Neuron (in vitro differentiated cells): ENCODE measurements around the gene ADRB2.

Experiments used
- H2AFZ ChIP-seq: one replicate; pipeline ENCODE4 v1.6.1; 2013; ENCODE audit warnings: low read depth, mild to moderate bottlenecking, inconsistent platforms, low read length, moderate library complexity
- H3K27me3 ChIP-seq: one replicate; pipeline ENCODE4 v1.6.1; 2013; ENCODE audit warnings: low read length; ENCODE audit not compliant: insufficient read depth
- H3K36me3 ChIP-seq: one replicate; pipeline ENCODE4 v1.6.1; 2013; ENCODE audit warnings: low read length; ENCODE audit not compliant: insufficient read depth
- H3K4me1 ChIP-seq: one replicate; pipeline ENCODE4 v1.6.1; 2013; ENCODE audit warnings: low read length; ENCODE audit not compliant: insufficient read depth
- H3K4me3 ChIP-seq: 2 replicates; pipeline ENCODE4 v1.5.1; 2013; ENCODE audit warnings: mild to moderate bottlenecking, low read length, moderate library complexity
- H3K9me3 ChIP-seq: one replicate; pipeline ENCODE4 v1.6.1; 2013; ENCODE audit warnings: low read length

The ADRB2 gene

DNA sequence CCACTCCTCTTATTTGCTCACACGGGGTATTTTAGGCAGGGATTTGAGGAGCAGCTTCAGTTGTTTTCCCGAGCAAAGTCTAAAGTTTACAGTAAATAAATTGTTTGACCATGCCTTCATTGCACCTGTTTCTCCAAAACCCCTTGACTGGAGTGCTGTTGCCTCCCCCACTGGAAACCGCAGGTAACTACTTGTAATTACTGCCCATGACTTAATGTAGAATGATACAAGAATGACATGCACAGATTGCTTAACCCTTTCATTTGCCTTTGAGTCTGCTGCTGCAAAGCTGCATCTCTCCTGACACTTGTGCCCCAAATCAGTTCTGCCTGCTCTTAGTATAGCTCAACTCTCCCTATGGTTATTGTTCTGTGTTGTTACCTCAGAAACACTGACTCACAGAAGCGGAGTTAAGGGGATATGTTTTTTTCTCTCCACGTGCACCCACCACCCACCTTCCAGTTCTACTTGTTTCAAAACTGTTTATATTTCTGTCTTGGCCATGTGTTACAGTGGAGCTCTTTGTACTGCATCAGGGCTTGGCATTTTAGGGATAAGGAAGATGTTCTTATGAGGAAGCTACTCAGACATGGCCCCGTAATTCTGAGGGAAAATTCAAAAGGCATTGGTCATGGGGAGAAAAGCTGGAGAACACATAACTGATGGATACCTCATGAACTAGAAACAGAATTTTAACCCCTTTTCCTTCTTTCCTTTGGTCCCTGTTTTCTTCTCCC, 2.3 kb downstream of the ADRB2 start:
- no peaks in the 10 kb centered on the region for H3K36me3 ChIP-seq
- no peak overlapping the region for H2AFZ ChIP-seq
- no peaks in the 10 kb centered on the region for H3K9me3 ChIP-seq
- no peak overlapping the region for H3K4me3 ChIP-seq
- peaks cover 2% of the 10 kb centered on the region for H3K4me1 ChIP-seq
- H3K27me3 ChIP-seq: peaks cover 18% of the 10 kb centered on the region

DNA sequence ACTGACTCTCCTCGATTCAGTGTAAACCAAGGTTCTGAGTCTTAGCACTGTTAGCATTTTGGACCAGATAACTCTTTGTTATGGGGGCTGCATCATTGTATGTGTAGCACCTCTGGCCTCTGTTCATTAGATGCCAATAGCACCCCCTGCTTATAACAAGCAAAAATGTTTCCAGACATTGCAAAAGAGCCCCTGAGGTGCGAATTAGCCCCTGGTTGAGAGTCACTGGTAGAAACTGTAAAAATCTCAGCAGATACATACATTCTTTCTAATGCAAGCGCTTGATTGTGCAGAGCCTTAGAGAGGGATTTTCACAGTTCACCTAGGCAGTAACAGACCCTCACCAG, 2.8 kb downstream of the ADRB2 start:
- H3K4me3 ChIP-seq: no peak overlapping the region

DNA sequence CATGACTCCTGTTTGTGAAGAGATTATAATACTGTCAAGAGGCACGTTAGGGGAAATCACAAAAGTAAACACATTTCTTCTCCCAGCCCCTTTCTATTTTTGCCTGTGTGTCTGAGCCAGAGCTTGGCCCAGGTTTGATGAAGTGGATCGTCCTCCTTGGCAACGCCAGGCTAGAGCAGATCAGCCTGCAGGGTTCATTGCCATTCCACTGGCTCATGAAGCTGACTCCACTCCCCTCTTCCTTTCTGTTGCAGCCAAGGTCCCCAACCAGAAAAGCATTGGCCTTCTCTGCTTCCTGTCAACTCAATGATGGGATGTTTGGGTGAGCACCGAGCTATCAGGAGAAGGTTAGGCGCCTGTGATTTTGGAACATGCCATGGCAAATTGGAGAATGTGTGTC, 3.3 kb downstream of the ADRB2 start:
- no peak overlapping the region for H3K4me3 ChIP-seq
- peaks cover 18% of the 10 kb centered on the region for H3K27me3 ChIP-seq
- no peak overlapping the region for H2AFZ ChIP-seq
- no peaks in the 10 kb centered on the region for H3K36me3 ChIP-seq
- H3K4me1 ChIP-seq: peaks cover 2% of the 10 kb centered on the region
- no peaks in the 10 kb centered on the region for H3K9me3 ChIP-seq

More for the DNA sequence above, 2.8 kb downstream of the ADRB2 start:
- H3K36me3 ChIP-seq: no peaks in the 10 kb centered on the region
- no peak overlapping the region for H2AFZ ChIP-seq
- peaks cover 18% of the 10 kb centered on the region for H3K27me3 ChIP-seq
- H3K9me3 ChIP-seq: no peaks in the 10 kb centered on the region
- H3K4me1 ChIP-seq: peaks cover 2% of the 10 kb centered on the region

DNA sequence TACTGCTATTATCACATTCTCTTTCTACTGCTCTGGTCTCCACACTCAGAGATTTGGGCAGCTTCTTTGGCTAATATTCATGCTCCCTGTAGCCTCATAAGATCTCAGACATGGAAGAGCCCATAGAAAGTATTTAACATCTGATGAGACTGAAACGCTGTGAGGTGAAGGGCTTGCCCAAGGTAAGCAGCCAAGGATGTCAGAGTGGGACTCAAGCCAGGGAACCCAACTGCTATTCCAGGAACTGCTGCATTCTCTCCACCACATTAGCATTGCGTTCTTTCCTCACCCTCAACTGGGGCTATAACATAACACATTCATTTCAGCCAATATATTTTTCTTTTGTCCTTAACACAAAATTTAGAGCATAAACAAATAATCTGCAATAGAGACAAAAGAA, 3.8 kb downstream of the ADRB2 start:
- Histone ChIP-seq H3K4me1 (peaks cover 2% of the 10 kb centered on the region), H3K27me3 (peaks cover 18% of the 10 kb centered on the region), H3K4me3 (no peak overlapping the region)

DNA sequence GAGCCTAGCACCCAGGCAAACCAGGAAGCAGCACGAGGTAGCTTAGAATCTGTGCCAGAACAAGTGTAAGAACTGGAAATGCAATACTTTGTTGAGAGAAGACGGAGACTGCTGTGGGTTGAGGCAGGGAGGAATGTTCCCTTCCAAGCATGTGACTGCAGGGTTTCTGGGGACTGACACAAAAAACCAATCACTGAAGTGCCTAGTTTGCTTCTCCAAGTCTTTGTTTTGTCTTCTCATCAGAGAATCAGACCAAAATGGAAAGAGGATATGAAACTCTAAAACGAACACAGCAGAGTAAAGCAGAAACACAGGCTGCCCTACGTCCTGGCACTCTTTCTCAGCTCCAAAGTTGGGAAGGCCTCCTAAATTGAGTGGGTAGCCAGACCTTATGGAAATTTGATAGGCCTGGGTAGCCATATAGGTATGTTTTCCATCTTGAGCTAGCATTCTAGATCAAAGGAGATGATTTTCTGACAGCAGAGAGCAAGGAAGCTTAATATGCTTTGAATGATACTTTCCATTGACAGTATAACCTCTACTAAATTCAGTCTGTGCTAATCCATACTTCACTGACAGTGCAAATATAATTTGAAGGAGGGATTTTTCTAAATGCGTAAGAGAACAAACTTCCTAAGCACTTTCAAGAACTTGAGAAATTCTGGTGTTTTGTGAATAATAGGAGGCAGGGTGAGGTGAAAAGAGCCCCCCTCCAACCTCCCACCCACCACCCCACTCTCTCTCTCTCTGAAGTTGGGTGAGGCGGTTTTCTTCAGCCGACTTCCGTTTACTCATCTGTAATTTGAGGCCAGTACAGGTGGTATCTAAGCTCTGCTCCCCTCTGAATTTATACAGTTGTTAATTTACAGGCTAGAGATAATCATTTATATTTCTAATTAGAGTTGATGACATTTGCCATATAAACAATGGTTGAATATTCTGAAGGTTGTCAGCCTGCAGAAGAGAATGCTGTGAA, 5.5 kb downstream of the ADRB2 start:
- H3K4me3 ChIP-seq: no peak overlapping the region
- no peaks in the 10 kb centered on the region for H3K9me3 ChIP-seq
- H2AFZ ChIP-seq: no peak overlapping the region
- H3K36me3 ChIP-seq: no peaks in the 10 kb centered on the region
- H3K27me3 ChIP-seq: peaks cover 8% of the 10 kb centered on the region
- H3K4me1 ChIP-seq: no peaks in the 10 kb centered on the region

More for the DNA sequence above, 3.8 kb downstream of the ADRB2 start:
- Histone ChIP-seq H3K9me3 (no peaks in the 10 kb centered on the region), H3K36me3 (no peaks in the 10 kb centered on the region), H2AFZ (no peak overlapping the region)

DNA sequence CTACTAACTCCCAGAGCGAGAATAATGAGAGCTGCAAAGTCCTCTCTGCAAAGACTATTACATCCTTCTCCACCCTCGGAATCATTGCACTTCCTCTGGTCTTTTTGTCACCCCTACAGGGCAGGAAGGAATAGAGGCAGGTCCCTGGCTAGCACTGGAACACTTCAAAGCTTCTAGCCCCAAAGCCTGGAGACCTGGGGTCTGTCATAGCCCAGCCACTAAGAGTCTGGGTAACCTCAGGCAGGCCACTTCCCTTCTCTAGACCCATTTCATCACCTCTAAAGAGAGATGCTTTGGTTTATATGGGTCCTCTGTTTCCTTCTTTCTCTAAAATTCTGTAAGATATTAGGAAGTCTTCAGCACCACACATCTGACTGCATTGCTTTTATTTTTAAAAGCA, 6.7 kb downstream of the ADRB2 start:
- Histone ChIP-seq H3K36me3 (no peaks in the 10 kb centered on the region), H2AFZ (no peak overlapping the region), H3K4me1 (no peaks in the 10 kb centered on the region)

DNA sequence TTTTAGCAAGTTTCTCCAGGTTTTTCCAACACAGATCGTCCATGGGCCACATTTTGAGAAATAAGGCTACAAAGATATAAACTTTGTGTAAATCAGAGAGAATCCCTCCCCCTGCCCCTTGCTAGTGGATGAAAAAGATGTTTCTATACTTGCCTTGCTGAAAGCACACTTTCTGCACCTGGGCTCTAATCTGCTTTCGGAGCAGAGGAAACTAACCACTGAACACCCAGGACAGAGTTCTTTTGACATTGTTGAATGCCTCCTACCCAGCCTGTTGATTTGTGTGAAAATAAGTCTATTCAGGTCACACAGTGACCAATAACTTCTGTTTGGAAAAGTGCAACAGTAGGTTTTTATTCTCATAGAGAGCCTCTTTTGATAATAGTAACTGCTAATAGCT, 7.5 kb downstream of the ADRB2 start:
- no peaks in the 10 kb centered on the region for H3K4me1 ChIP-seq
- H3K27me3 ChIP-seq: no peaks in the 10 kb centered on the region
- H3K9me3 ChIP-seq: no peaks in the 10 kb centered on the region
- no peak overlapping the region for H2AFZ ChIP-seq
- H3K4me3 ChIP-seq: no peak overlapping the region
- H3K36me3 ChIP-seq: no peaks in the 10 kb centered on the region

More for the DNA sequence above, 6.7 kb downstream of the ADRB2 start:
- Histone ChIP-seq H3K4me3 (no peak overlapping the region), H3K27me3 (no peaks in the 10 kb centered on the region), H3K9me3 (no peaks in the 10 kb centered on the region)

DNA sequence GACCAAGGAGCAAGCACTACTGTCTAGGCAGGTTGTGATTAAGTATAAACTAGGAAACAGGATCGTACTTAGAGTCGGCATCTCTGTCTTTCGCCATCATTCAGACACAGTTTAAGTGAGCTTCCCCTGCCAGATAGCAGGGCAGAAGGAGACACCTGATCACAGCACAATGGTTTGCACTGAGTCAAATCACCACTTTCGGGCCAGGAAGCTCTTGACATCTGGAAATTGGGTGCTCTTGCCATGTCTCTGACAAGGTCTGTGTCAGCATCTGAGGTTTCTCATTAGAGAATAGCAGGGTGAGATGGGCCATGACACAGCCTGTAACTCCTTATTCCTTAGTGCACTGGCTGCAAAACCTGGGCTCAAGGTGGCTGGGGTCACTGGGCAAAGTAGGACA, 8.3 kb downstream of the ADRB2 start:
- Histone ChIP-seq H3K36me3 (no peaks in the 10 kb centered on the region), H2AFZ (no peak overlapping the region), H3K4me3 (no peak overlapping the region)

DNA sequence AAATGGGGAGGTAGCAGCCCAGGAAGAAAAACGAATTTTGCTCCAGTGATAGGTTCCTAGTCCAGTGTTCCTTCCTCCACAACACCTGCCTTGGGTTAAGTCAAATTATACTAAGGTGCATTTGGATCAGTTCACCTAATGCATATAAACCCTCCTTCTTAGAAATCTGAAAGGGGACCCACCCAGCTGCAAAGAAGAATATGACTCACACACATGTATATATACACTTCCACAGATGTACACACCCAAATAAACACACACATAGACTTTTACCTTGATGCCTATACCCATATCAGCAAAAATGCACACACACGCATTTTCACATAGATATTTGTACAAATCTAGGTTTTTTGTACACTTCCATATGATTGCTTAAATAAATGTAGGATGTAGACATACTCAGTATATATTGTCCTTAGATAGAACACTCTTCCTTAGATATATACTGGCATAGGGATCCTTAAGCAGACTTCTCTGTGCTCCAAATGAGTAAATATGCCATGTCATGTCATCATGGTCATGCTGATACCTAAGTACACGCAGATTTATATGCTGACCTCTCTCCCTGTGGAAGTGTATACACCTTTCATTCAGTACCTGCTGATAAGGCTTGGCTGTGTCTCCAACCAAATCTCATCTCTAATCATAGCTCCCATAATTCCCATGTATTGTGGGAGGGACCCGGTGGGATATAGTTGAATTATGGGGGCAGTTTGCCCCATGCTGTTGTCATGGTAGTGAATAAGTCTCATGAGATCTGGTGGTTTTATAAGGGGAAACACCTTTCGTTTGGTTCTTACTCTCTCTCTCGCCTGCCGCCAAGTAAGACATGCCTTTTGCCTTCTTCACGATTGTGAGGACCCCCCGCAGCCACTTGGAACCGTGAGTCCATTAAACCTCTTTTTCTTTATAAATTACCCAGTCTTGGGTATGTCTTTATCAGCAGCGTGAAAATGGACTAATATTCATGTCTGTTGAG, 10.2 kb downstream of the ADRB2 start:
- no peaks in the 10 kb centered on the region for H3K36me3 ChIP-seq
- no peak overlapping the region for H3K4me3 ChIP-seq
- no peaks in the 10 kb centered on the region for H3K4me1 ChIP-seq
- H3K27me3 ChIP-seq: no peaks in the 10 kb centered on the region
- H2AFZ ChIP-seq: no peak overlapping the region
- H3K9me3 ChIP-seq: no peaks in the 10 kb centered on the region

More for the DNA sequence above, 8.3 kb downstream of the ADRB2 start:
- H3K27me3 ChIP-seq: no peaks in the 10 kb centered on the region
- no peaks in the 10 kb centered on the region for H3K4me1 ChIP-seq
- H3K9me3 ChIP-seq: no peaks in the 10 kb centered on the region

DNA sequence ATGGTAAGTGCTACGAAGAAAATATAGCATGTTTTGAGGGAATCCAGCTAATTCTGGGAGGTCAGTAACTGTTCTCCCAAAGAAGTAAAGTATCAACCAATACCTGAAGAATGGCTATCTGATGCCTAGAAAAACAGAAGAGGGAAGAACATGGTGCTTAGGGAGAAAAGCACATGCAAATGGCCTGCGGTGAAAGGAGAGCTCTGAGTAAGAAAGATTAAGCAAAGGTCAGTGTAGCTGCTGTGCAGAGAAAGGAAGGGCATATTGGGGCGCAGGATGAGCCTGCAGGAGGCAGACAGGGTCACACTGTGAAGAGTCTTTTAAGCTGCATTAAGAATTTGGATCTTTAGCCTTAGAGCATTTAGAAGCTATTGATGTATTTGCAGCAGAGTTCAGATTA, 11.0 kb downstream of the ADRB2 start:
- no peaks in the 10 kb centered on the region for H3K36me3 ChIP-seq
- H3K27me3 ChIP-seq: no peaks in the 10 kb centered on the region
- no peak overlapping the region for H3K4me3 ChIP-seq
- no peak overlapping the region for H2AFZ ChIP-seq
- no peaks in the 10 kb centered on the region for H3K9me3 ChIP-seq
- H3K4me1 ChIP-seq: no peaks in the 10 kb centered on the region

DNA sequence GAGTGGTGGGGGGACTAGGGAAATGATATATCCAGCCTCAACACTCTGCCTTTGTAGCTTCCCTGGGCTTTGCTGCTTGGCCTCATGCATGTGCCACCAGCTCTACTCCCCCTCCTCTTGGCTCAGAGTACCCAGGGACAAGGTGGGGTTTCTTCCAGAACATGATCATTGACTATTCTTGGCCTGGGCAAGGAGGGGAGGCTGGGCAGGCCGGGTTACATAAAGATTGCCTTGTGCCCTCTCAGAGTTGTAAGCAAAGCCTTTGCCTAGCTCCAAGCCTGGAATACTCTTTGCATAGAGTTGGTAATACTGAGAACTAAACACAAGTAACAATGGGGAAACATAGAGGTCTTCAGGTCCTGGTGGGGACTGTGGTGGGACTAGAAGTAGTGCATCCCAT, 11.9 kb downstream of the ADRB2 start:
- Histone ChIP-seq H3K4me3 (no peak overlapping the region), H2AFZ (no peak overlapping the region), H3K9me3 (no peaks in the 10 kb centered on the region), H3K27me3 (no peaks in the 10 kb centered on the region), H3K4me1 (no peaks in the 10 kb centered on the region), H3K36me3 (no peaks in the 10 kb centered on the region)

DNA sequence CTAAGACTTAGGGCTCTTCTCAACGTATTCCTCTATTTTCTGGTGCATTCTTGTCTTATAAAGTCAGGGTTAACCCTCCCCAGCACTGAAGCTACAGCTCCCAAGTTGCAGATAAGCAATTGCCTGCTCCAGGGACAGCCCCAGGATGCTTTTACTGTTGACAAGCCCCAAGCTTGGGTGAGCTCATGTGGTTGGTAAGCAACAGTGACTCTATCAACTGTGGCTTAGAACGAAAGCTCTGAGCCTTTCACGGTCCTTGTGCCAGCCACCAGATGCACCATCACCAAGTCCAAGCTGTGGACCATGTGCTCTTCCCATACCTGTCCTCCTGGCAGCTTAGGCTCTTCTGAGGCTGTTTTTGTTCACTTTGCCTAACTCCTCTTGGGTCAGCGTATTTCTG, 13.5 kb downstream of the ADRB2 start:
- H3K36me3 ChIP-seq: no peaks in the 10 kb centered on the region
- no peaks in the 10 kb centered on the region for H3K4me1 ChIP-seq
- no peaks in the 10 kb centered on the region for H3K27me3 ChIP-seq
- H3K4me3 ChIP-seq: no peak overlapping the region
- no peak overlapping the region for H2AFZ ChIP-seq
- no peaks in the 10 kb centered on the region for H3K9me3 ChIP-seq
